Measurements from ENCODE around the gene LRRC75B.
"Not testable (repeated sequence)": the region's sequence is repeated elsewhere in the genome, so short reads cannot be mapped to it uniquely, and the experiment has no call there.

Gene LRRC75B, protein sequence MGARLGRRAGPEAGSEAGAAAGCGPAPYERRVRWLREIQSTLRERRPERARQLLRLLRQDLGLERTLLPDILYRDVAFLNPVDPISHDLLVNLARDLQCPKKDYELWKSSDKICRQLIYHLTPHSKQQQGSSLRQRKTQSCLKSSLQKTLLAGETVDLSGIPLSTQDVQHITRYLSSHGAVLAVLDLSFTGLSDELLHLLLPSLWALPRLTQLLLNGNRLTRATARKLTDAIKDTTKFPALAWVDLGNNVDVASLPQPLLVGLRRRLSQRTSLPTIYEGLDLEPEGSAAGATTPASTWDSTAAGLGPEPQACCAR

DNA sequence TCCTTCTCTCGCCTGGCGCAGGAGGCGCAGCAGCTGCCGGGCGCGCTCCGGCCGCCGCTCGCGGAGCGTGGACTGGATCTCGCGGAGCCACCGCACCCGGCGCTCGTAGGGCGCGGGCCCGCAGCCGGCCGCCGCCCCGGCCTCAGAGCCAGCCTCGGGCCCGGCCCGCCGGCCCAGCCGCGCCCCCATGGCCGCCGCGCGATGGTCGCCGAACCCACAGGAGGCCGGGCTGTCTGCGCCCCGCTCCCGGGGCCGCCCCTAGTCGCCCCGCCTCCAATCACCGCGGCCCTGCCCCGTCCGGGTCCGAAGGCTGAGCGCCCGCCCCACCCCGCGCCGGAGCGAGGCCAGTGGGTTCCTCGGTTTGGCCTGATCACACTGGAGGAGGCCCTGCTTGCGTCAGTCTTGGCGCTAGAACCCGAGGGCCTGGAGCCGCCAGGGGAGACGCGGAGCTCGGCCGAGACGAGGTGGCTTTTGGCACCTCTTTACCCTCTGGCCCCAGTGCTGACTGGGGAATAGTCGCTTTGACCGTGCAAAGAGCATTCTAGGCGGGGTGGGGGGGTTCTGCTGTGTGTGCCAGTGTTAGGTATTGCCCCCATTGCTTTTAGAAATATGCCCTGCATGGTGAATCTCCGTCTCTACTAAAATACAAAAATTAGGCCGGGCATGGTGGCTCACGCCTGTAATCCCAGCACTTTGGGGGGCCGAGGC, at the start of gene LRRC75B:
Gene LRRC75B (minus strand): TSS at position 223 of the 708 bp plus-strand sequence. CDS start 34 bp downstream, at position 189.
- no peak for DNase-seq

DNA sequence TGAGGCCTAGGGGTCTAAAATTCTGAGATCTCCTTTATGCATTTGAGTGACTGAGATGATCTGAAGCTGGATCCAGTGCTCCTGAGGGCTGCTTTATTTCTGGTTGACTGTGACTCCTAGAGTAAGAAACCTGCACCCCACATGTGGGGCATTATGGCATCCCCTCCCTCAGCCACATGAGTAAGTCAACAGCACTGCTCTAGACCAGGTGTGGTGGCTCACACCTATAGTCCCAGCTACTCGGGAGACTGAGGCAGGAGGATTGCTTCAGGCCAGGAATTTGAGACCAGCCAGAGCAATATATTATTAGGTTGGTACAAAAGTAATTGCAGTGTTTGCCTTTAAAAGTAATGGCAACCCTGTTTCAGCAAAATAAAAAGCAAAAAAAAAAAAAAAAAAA, 49.4 kb upstream of the LRRC75B start:
- not testable (repeated sequence) for DNase-seq

DNA sequence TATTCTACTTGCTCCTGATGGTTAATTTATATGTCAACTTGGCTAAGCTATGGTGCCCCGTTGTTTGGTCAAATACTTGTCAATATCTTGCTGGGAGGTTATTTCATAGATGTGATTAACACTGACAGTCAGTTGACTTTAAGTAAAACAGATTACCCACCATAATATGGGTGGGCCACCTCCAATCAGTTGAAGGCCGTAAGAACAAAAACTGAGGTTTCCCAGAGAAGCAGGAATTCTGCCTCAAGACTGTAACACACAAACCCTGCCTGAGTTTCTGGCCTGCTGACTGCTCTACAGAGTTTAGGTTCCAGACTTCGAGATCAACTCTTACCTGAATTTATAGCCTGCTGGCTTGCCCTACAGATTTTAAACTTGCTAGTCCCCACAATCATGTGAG, 43.6 kb upstream of the LRRC75B start:
- DNase-seq, result not testable (repeated sequence)

DNA sequence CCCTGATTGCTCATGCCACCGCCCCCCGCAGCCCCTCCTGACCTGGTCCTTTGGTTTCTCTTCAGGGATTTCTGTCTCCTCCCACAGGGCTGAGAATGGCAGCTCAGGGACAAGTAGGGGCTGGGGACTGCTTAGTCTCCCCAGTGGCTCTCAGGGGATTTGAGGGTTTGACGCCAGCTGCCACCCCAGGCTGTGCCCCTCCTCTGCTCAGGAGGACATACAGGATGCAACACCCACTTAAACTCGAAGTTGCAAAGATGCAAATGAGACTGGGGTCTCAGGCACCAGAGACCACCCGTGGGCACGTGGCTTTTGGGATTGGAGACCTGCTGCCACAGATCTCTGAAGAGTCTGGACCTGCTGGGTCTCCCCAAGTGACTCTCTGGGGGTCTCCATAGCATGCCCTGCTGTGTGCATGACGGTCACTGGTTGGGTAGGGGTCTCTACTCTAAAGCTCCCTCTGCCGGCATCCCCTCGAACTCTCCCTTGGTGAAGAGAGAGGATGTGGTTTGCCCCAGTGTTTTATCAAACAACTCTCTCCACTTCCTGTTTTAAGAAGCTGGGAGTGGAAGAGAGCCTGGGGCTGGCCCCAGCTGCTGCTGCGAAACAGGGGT, 42.0 kb upstream of the LRRC75B start:
- not testable (repeated sequence) for DNase-seq

DNA sequence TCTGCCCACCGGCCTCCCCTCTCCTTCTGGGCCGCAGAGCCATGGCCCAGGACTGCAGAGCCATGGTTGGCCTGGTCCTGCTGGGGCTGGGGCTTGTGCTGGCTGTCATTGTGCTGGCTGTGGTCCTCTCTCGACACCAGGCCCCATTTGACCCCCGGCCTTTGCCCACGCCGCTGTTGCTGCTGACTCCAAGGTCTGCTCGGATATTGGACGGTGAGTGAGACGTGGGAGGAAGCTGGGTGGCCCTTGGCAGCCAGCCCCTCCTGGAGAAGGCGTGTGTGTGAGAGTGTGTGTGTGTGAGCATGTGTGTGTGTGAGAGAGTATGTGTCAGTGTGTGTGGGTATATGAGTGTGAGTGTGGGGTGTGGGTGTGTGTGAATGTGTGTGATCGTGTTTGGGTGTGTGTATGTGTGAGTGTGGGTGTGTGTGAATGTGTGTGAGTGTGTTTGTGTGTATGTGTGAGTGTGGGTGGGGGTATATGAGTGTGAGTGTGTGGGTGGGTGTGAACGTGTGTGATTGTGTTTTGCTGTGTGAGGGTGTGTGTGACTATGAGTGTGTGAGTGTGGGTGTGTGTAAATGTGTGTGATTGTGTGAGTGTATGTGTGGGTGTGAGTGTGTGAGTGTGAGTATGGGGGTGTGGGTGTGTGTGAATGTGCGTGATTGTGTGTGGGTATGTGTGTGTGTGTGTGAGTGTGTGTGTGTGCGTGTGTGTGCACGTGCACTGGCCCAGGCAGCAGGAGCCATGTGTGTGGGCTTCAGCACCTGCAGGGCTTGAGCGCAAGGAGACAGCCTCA, 40.6 kb upstream of the LRRC75B start:
- not testable (repeated sequence) for DNase-seq

DNA sequence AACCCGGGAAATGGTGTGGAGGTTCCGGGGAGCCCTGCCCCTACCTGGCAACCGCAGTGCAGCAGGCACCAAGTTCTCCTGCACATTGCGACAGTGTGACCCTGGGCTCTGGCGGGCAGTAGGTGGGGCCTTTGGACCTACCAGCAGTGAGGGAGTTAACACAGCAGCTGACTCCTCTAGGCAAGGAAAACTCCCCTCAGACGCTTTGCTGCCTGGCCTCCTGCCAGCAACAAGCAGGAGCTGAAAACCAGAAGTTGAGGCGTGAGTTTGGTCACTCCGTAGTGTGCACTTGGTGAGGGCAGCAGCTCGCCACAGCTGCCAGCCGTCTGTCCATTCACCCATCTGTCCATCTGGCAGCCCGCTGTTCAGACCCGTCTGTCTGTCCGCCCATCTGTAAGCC, 39.8 kb upstream of the LRRC75B start:
- DNase-seq, result not testable (repeated sequence)

DNA sequence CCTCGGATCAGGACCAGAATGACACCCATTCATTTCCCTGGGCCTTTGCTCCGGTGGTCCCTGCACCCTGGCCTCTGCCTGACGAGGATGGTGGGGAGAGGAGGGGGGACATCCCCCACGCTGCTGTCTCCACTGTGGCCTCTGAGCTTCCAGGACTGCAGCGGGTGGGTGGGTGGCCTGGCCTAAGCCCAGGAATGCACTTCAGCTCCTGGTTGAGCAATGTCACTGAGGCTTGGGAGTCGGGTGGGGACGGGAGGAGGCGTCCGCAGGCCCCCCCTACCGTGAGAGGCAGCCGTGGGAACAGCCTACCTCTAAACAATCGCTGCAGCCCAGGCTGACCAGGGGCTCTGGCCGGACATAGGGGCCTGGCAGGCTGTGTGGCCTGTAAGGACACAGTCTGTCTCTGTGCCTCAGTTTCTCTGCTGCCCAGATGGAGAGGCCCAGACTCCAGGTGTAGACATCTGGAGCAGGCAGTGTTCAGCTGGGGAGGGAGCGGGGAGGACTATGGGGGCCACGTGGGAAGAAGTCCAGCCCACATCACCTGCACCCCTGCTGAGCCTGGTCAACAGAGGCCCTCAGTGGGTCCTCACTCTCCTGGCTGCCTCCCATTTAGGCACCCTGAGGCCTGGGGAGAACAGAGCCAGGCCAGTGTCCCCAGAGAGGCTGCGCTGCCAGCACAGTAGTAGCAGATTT, 38.7 kb upstream of the LRRC75B start:
- DNase-seq, result not testable (repeated sequence)

DNA sequence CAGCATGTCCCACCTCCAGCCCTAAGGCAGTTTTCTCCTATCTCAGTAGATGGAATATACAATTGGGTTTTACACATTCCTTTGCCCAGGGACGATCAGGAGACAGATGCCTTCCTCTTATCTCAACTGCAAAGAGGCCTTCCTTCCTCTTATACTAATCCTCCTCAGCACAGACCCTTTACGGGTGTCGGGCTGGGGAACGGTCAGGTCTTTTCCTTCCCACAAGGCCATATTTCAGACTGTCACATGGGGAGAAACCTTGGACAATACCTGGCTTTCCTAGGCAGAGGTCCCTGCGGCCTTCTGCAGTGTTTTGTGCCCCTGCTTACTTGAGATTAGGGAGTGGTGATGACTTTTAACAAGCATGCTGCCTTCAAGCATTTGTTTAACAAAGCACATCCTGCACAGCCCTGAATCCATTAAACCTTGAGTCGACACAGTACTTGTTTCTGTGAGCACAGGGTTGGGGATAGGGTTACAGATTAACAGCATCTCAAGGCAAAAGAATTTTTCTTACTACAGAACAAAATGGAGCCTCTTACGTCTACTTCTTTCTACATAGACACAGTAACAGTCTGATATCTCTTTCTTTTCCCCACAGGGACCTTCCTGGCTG, 38.0 kb upstream of the LRRC75B start:
- not testable (repeated sequence) for DNase-seq

DNA sequence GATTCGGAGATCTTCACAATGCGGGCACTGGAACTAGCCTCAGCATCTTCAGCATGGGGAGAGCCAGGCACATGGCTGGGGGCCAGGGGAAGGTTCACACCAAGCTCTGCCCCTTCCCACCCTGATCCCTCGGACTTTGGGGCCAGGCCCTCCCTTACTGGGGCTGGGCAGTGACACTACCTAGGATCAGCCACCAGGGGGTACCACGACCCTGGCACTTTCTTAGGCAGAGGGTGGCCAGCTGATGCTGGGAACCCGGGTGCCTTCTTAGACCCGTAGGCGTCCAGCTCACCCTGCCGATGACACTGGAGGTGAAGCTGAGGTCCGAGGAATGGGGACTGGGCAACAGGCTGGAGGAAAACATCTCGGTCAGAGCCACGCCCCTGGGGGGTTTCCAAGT, 36.2 kb upstream of the LRRC75B start:
- not testable (repeated sequence) for DNase-seq

DNA sequence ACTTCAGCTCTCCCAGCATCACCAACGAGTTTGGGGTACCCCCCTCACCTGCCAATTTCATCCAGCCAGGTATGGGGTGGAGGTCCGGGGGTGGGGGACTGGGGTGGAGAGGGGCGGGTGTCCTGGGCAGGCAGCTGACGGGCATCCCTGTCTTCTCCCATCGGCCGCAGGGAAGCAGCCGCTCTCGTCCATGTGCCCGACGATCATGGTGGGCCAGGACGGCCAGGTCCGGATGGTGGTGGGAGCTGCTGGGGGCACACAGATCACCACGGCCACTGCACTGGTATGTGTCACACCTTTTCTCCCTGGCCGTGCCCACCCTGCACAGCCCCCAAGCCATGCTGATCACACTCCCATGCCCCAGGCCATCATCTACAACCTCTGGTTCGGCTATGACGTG, 35.0 kb upstream of the LRRC75B start:
- DNase-seq, result not testable (repeated sequence)

DNA sequence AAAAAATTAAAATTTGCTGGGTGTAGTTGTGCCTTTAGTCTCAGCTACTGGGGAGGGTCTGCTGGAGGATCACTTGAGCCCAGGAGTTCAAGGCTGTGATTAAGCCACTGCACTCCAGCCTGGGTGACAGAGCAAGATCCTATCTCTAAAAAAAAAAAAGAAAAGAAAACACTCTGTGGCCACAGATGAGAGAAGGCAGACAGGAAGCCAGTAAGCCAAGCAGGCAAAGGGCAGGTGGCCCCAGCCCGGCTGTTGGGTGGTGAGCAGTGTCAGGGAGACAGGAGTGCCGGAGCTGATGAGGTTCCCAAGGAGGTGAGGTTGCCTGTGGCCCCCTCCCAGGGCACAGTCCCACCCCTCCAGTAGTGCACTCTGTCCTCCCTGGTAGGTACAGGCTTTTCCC, 29.7 kb upstream of the LRRC75B start:
- DNase-seq, result not testable (repeated sequence)

DNA sequence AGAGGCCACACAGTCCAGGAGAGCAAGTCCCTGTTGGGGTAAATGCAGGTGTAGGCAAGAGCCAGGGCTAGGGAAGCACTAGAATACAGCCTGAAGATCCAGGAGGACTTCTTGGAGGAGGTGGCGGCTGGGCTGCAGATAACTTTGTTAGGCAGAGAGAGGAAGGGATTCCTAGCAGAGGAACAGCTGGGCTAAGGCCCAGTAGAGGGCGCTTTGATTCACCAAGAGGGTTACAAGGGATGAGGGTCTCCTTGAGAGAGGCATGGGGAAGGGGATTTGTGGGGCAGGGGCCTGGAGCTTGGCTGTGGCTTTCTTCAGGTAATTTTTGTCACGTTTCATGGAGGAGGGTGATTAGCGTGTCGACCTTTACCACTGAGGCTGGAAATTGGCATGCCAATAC, 28.4 kb upstream of the LRRC75B start:
- DNase-seq, result not testable (repeated sequence)

DNA sequence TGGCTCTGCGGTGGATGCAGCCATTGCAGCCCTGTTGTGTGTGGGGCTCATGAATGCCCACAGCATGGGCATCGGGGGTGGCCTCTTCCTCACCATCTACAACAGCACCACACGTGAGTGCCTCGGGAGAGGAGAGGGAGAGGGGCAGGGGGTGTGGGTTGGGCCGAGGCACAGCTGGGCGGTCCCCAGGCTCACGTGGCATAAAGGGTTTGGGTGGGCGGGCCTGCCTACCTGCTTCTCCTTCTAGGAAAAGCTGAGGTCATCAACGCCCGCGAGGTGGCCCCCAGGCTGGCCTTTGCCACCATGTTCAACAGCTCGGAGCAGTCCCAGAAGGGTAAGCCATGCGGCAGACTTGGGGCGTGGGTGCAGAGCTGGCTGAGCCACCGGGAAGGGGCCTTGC, 21.9 kb upstream of the LRRC75B start:
- not testable (repeated sequence) for DNase-seq

DNA sequence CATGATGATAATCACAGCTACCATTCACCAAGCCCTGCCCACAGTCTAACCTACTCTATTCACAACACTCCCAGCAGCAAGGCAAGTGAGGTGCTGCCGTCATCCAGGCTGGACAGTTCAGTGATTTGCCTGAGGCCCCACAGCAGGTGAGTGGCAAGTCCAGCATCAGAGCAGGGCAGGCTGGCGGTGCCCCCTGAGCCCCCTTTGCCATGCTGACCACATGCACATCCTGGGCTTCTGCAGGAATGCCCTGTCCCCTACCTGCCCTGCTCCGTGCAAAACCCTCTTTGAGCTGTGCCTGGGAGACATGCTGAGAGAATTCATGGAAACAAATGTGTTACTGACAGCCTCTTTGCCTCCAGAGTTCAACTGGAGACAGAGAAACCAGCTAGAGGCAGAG, 17.0 kb upstream of the LRRC75B start:
- DNase-seq, result not testable (repeated sequence)

DNA sequence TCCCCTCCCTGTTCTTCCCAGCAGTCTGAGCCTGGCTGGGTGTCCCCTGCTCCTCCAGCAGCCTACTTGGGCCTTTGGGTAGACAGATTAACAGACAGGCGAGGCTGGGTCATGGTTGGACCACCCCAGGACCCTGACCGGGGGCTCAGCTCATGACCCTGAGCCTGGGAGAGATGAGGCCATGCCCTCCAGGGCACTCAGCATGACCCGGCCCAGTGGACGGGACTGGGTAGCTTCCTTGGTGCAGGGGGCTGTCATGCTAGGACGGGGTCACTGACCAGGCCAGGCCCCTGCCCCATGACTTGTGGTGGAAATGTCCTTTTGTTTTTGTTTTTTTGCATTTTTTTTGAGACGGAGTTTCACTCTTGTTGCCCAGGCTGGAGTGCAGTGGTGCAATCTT, 15.5 kb upstream of the LRRC75B start:
- not testable (repeated sequence) for DNase-seq

DNA sequence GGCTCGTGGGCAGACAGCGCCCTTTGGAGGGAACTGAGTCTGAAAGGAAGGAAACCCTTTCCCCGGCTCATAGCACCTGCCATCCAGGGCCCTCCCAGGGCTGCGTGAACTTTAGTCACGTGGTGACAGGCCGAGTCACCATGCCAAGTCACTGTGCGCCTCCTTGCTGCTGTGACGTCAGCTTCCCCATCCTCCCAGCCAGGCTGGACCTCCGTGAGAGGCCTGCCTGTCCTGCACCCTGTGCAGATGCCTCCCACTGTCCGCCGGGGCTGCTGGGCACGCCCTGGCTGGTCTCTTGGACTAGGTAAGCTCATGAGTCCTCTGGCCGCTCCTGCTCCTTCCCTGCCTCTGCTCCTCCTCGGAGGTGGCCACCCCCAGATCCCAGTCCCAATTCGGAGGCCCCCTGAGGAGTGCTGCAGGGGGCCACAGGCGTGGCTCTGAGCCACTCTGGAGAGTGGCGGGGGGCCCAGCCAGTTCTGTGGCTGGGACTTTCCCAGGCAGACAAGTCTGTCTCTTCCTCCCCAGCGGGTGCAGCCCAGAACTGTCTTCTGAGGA, 14.6 kb upstream of the LRRC75B start:
- DNase-seq, result not testable (repeated sequence)

DNA sequence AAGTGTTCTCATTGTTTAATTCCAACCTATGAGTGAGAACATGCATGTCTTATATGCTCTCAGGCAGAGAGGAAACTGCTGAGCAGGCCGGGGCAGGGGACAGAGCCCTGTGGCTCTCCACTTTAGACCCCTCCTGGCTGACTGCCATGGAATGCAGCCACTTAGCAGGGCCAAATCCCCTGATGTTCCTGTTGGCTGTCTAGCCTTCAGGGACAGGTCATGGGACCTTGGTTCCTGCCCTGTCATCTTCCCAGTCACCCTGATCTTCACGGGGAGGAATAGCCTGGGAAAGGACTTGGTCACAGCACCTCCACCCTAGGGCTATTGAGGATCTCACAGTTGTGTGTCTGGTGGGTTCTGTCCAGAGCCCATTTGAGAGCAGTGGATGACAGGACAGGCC, 13.5 kb upstream of the LRRC75B start:
- DNase-seq, result not testable (repeated sequence)

DNA sequence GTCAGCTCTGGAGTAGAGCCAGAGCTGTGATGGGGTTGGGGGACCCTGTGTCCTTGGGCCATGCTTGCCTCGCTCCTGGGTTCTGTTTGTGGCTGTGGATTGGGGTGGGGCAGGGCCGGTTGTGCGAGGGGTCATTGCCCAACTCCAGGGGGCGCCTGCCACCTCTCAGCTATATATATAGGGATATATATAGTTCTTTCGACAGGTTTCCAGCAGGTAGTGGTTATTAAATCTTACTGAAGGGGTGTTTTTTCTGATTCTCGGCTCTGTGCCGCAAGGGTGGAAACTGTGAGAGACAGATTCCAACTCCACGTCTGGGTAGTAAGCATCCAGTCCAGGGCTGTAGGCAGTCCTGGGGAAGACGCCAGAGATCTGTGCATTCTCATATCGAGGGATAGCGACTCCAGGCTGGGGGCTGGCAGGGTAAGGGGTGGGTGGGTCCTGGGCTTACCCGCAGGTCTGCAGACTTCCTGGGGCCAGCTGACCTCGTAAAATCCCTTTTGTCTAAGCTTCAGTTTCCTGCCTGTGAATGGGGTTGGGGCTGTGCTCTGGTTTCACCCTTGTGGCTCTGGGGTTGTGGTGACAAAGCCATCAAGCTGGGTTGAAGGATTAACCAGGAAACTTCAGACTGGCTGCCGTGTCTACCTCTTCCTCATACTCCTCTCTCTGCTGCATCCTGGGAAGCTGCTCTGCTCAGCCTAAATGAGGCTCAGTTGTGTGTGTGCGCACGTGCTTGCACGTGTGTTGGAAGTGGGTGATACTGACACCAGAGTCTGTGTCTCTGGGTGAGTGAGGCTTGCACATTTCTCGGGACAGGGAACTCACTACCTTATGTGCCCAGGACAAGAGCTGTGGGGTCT, 11.1 kb upstream of the LRRC75B start:
- not testable (repeated sequence) for DNase-seq

DNA sequence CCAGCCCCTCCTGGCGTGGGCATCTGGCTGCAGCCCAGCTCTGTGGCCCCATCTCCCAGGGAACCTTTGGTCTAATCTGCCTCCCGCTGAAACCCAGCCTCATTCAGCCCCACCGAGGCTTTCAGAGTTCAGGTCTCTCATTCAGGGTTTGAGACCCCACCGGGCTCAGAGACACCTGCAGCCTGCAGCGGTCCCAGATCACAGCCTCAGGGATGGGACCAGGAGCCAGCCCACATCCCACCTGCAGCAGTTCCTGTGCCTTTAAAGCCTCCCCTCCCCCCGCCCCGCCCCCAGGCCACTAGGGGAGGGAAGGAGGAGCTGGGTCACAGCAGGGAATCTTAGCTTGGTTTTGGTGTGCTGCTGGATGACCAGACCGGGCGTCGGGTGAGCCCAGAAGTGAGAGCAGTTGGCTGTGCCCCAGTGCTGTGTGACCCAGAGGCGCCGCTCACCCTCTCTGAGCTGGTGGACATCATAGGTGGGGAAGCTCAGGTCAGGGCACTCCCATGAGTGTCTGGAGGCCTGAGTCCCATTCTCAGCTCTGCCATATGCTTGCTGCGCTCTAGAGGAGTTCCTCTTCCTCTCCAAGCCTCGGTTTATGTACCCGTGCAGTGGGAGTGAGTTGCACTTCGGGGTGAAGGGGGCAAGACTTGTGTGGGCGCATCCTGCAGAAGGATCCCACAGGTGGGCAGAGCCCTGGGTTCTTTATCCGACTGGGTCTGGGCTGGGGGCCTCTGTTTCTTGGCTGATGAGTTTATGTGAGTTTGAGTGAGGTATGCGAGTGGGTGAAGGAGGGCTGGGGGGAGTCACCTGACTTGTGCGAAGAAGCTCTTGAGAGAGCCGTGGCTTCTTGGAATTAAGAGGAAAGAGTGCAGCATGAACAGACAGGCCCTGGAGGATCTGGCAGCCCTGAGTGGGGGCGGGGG, 10.2 kb upstream of the LRRC75B start, which contains the start of gene GGT1:
Gene GGT1 (plus strand): TSS at position 347 of the 923 bp plus-strand sequence. CDS start 7,889 bp downstream, outside the sequence.
- DNase-seq, result not testable (repeated sequence)

Data from COR-L47 (cell line).